Uterus (tissue), 2 donors: ENCODE measurements around the gene PREX1.

Source experiments
- CTCF ChIP-seq, 4 experiments: fragments of 200-600 bp in 2 of 4; fragments of 450-650 bp in 2 of 4; sonication (generic) in 2 of 4; IDR thresholded peaks; one replicate each; pipeline ENCODE4 v1.5.1; 2016 to 2019; ENCODE audit warnings: antibody characterized with exemption in 4 of 4, mild to moderate bottlenecking in 2 of 4, moderate library complexity in 1 of 4
- POLR2A ChIP-seq, 2 donors: fragments of 450-650 bp; IDR thresholded peaks; one replicate each; pipeline ENCODE4 v1.6.1; 2016; ENCODE audit warnings: antibody characterized with exemption in 2 of 2, mild to moderate bottlenecking in 1 of 2, moderate library complexity in 1 of 2

- TF ChIP-seq CTCF (IDR thresholded peaks at IDR 0.05) (no peak), POLR2A (IDR thresholded peaks at IDR 0.05) (no peak)
Observed at GRCh38 chr20:48834278-48834677, 6.5 kb upstream of the PREX1 start.
